Measurements from ENCODE around the gene TRIM47. TPM values are rescaled to one million over a fixed set of nuclear protein-coding genes. Genes with fewer than 3 reads are reported as not detected.
"Not testable (repeated sequence)": the region's sequence is repeated elsewhere in the genome, so short reads cannot be mapped to it uniquely, and the experiment has no call there.

Gene TRIM47
- total and polyA plus RNA-seq, 2 experiments from 2014 or later, result 13.0 to 36.9 TPM

DNA sequence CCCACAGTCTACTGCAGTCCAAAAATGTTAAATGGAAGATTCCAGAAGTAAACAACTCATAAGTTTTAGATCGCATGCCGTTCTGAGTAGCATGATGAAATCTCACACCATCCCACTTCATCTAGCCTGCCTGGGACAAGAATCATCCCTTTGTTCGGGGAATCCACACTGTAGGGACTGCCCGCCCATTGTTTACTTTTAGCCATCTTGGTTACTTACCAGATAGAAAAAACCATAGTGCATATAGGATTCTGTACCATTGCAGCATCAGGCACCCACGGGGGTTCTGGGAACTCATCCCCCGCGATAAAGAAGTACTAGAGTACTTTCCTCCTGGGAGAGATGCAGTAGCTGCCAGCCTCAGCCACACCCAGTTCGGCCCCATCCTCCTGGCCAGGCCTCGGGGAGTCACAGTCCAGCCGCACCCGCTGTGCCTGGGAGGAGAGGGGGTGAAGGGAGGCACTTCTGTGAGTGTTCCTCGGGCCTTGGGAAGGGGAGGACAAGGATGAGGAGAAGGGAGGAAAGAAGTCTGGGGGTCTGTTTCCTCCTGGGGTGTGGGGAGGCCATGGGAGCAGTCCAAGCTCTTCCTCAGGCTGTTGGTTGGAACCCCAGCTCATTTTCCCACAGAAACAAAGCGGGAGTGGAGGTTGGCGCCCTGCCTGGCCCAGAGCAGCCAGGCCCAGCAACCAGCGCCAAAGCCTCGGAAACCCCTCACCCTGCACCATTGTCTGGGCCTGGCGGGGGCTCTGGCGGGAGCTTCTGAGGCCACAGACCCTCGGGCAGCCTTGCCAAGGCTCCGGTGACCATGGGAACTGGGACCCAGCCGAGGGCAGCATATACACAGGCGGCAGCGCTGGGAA lies 8.9 kb downstream of the TRIM47 start:
- TF ChIP-seq CTCF (IDR thresholded peaks at IDR 0.05; ENCODE audit: poor library complexity), result no peak
- TF ChIP-seq EZH2phosphoT487 (IDR thresholded peaks at IDR 0.05; ENCODE audit: low read depth, severe bottlenecking, unreplicated experiment), result no peak
- TF ChIP-seq EZH2 (IDR thresholded peaks at IDR 0.05; ENCODE audit: borderline replicate concordance), result no peak

GRCh38 chr17:75868730-75869281 lies 9.6 kb downstream of the TRIM47 start:
- not testable (repeated sequence) for H3K4me3 ChIP-seq; DNase-seq (ENCODE audit: low spot score); H3K36me3 ChIP-seq (replicated peaks; ENCODE audit: insufficient read depth, low read depth); H3K4me2 ChIP-seq; H4K20me1 ChIP-seq (ENCODE audit: insufficient read depth, poor library complexity, severe bottlenecking); H3K9me3 ChIP-seq (ENCODE audit: low read depth); H3K79me2 ChIP-seq; H3K27me3 ChIP-seq; H3K9me2 ChIP-seq (replicated peaks; ENCODE audit: insufficient read depth); H2AFZ ChIP-seq
- peaks cover 13% of the 10 kb centered on the region for H3K4me1 ChIP-seq (ENCODE audit: insufficient read depth)
- peak overlapping the region; percentile 87 for H3K27ac ChIP-seq
- 88% methylated on average over 12 of the region's 12 CpGs for WGBS (ENCODE audit: low lambda C conversion rate, missing lambda C conversion rate)

More for the DNA sequence above, 8.9 kb downstream of the TRIM47 start:
- Histone ChIP-seq H3K27me3 (no peaks in the 10 kb centered on the region), H3K36me3 (replicated peaks; ENCODE audit: insufficient read depth, low read depth) (no peaks in the 10 kb centered on the region), H3K9me2 (replicated peaks; ENCODE audit: insufficient read depth) (no peaks in the 10 kb centered on the region), H3K27ac (peak overlapping the region; percentile 87), H3K4me3 (no peak overlapping the region), H4K20me1 (ENCODE audit: insufficient read depth, poor library complexity, severe bottlenecking) (no peaks in the 10 kb centered on the region), H3K4me1 (ENCODE audit: insufficient read depth) (peaks cover 13% of the 10 kb centered on the region), H2AFZ (no peak overlapping the region), H3K79me2 (no peaks in the 10 kb centered on the region), H3K9me3 (ENCODE audit: low read depth) (no peaks in the 10 kb centered on the region), H3K4me2 (peak overlapping the region; percentile 22)
- no peak for DNase-seq (ENCODE audit: low spot score)
- WGBS (ENCODE audit: low lambda C conversion rate, missing lambda C conversion rate), result 71% methylated on average over 23 of the region's 23 CpGs

- peak overlapping the region; percentile 43 for H3K27ac ChIP-seq
- 83% methylated on average over 16 of the region's 17 CpGs for WGBS (ENCODE audit: low lambda C conversion rate, missing lambda C conversion rate)
Observed at GRCh38 chr17:75865404-75866188, 12.8 kb downstream of the TRIM47 start.

GRCh38 chr17:75864887-75865286 lies 13.5 kb downstream of the TRIM47 start:
- H4K20me1 ChIP-seq (ENCODE audit: insufficient read depth, poor library complexity, severe bottlenecking); H3K9me2 ChIP-seq (replicated peaks; ENCODE audit: insufficient read depth); H3K9me3 ChIP-seq (ENCODE audit: low read depth); DNase-seq (ENCODE audit: low spot score); H3K27me3 ChIP-seq; H2AFZ ChIP-seq; H3K4me1 ChIP-seq (ENCODE audit: insufficient read depth); H3K4me3 ChIP-seq; H3K79me2 ChIP-seq; H3K36me3 ChIP-seq (replicated peaks; ENCODE audit: insufficient read depth, low read depth): not testable (repeated sequence)
- Histone ChIP-seq H3K27ac (peak overlapping the region; percentile 43), H3K4me2 (peak overlapping the region; percentile 29)
- WGBS (ENCODE audit: low lambda C conversion rate, missing lambda C conversion rate), result 78% methylated on average over 4 of the region's 4 CpGs

More at GRCh38 chr17:75865404-75866188, 12.8 kb downstream of the TRIM47 start:
- H3K9me3 ChIP-seq (ENCODE audit: low read depth); DNase-seq (ENCODE audit: low spot score); H3K36me3 ChIP-seq (replicated peaks; ENCODE audit: insufficient read depth, low read depth); H3K4me2 ChIP-seq; H3K79me2 ChIP-seq; H3K4me1 ChIP-seq (ENCODE audit: insufficient read depth); H3K9me2 ChIP-seq (replicated peaks; ENCODE audit: insufficient read depth); H3K27me3 ChIP-seq; H4K20me1 ChIP-seq (ENCODE audit: insufficient read depth, poor library complexity, severe bottlenecking); H3K4me3 ChIP-seq; H2AFZ ChIP-seq: not testable (repeated sequence)

All from hepatocyte (in vitro differentiated cells).